ENCODE measurements around the gene CELF2. TPM values are rescaled to one million over a fixed set of nuclear protein-coding genes. Genes with fewer than 3 reads are reported as not detected.

Gene CELF2
- total RNA-seq (2014; rRNA removed; shearing (Covaris generic)) (10.6 and 14.4 TPM in 2 replicates), polyA plus RNA-seq (2016; fragmentation: Nextera tagmentation; extraction: Ambion mirVana) (26.5 and 27.5 TPM in 2 replicates)

- peak within 1 kb of the TSS; percentile 75 for H2AFZ ChIP-seq
- H3K79me2 ChIP-seq (ENCODE audit: insufficient read depth): no peaks in the 10 kb centered on the region
- no peaks in the 10 kb centered on the region for H3K9me2 ChIP-seq (ENCODE audit: insufficient read depth)
- peak within 1 kb of the TSS; percentile 83 for H3K4me2 ChIP-seq (ENCODE audit: unreplicated experiment)
- WGBS, 2 experiments (ENCODE audit: low coverage in 1 of 2, low lambda C conversion rate in 2 of 2, missing lambda C conversion rate in 2 of 2): 0 to 2% methylated on average over 61 to 81 of the region's 133 CpGs
- TF ChIP-seq EZH2phosphoT487 (IDR thresholded peaks at IDR 0.05; ENCODE audit: insufficient read depth, low read depth): no peak
- DNase-seq: peak; percentile 60
- H3F3A ChIP-seq (ENCODE audit: insufficient read depth): 0 out of 2 replicates have a peak, but pooled peaks cover 4% of the 10 kb centered on the region
- H3K9ac ChIP-seq: peak within 1 kb of the TSS; percentile 73
- in situ Hi-C loops (cut with MboI): no loop called here
- no peaks in the 10 kb centered on the region for H3K9me3 ChIP-seq (ENCODE audit: low read depth)
- H3K27me3 ChIP-seq (replicated peaks; ENCODE audit: insufficient read depth): peaks cover 19% of the 10 kb centered on the region
- no peaks in the 10 kb centered on the region for H4K20me1 ChIP-seq (ENCODE audit: insufficient read depth)
- 0 out of 2 replicates have a peak, but pooled peaks cover 5% of the 10 kb centered on the region for H3K4me1 ChIP-seq (ENCODE audit: insufficient read depth)
- H3K4me3 ChIP-seq: peak within 1 kb of the TSS; percentile 77
- no peaks in the 10 kb centered on the region for H3K36me3 ChIP-seq (ENCODE audit: low read depth)
- H3K27ac ChIP-seq: no peak within 1 kb of the TSS
Observed at GRCh38 chr10:11017570-11018431, at the start of gene CELF2. TSS of gene CELF2 (plus strand) at chr10:11017872. CDS start at chr10:11018090, 218 bp downstream.

- in situ Hi-C loops (cut with MboI): no loop called here
- Histone ChIP-seq H3K36me3 (ENCODE audit: low read depth) (no peaks in the 10 kb centered on the region), H3K4me3 (no peak overlapping the region), H4K20me1 (ENCODE audit: insufficient read depth) (no peaks in the 10 kb centered on the region), H3K27ac (no peak overlapping the region), H3K4me2 (ENCODE audit: unreplicated experiment) (no peak overlapping the region), H3K4me1 (ENCODE audit: insufficient read depth) (no peaks in the 10 kb centered on the region), H3K9me2 (ENCODE audit: insufficient read depth) (no peaks in the 10 kb centered on the region), H3K9ac (no peak overlapping the region), H3K9me3 (ENCODE audit: low read depth) (no peaks in the 10 kb centered on the region), H2AFZ (no peak overlapping the region), H3F3A (ENCODE audit: insufficient read depth) (no peaks in the 10 kb centered on the region), H3K27me3 (replicated peaks; ENCODE audit: insufficient read depth) (no peaks in the 10 kb centered on the region), H3K79me2 (ENCODE audit: insufficient read depth) (no peaks in the 10 kb centered on the region)
- TF ChIP-seq EZH2phosphoT487 (IDR thresholded peaks at IDR 0.05; ENCODE audit: insufficient read depth, low read depth) (no peak), EZH2 (IDR thresholded peaks at IDR 0.05; ENCODE audit: insufficient read depth, poor library complexity, severe bottlenecking) (no peak)
- 83 to 84% methylated on average over 4 of the region's 4 CpGs for WGBS, 2 experiments (ENCODE audit: low coverage in 1 of 2, low lambda C conversion rate in 2 of 2, missing lambda C conversion rate in 2 of 2)
- DNase-seq: no peak
Observed at GRCh38 chr10:10968257-10968588, 49.4 kb upstream of the CELF2 start.

- no peaks in the 10 kb centered on the region for H3K36me3 ChIP-seq (ENCODE audit: low read depth)
- H3K4me3 ChIP-seq: no peak overlapping the region
- H2AFZ ChIP-seq: no peak overlapping the region
- TF ChIP-seq EZH2phosphoT487 (IDR thresholded peaks at IDR 0.05; ENCODE audit: insufficient read depth, low read depth) (no peak), EZH2 (IDR thresholded peaks at IDR 0.05; ENCODE audit: insufficient read depth, poor library complexity, severe bottlenecking) (no peak)
- WGBS, 2 experiments (ENCODE audit: low coverage in 1 of 2, low lambda C conversion rate in 2 of 2, missing lambda C conversion rate in 2 of 2): 74 to 82% methylated on average over 4 to 5 of the region's 5 CpGs
- H3K27ac ChIP-seq: no peak overlapping the region
- H3K4me2 ChIP-seq (ENCODE audit: unreplicated experiment): no peak overlapping the region
- in situ Hi-C loops (cut with MboI): no loop called here
- H3K9ac ChIP-seq: no peak overlapping the region
- H4K20me1 ChIP-seq (ENCODE audit: insufficient read depth): no peaks in the 10 kb centered on the region
- H3K9me2 ChIP-seq (ENCODE audit: insufficient read depth): no peaks in the 10 kb centered on the region
- H3K4me1 ChIP-seq (ENCODE audit: insufficient read depth): peaks cover 14% of the 10 kb centered on the region
- H3K79me2 ChIP-seq (ENCODE audit: insufficient read depth): no peaks in the 10 kb centered on the region
- H3K9me3 ChIP-seq (ENCODE audit: low read depth): no peaks in the 10 kb centered on the region
- no peaks in the 10 kb centered on the region for H3K27me3 ChIP-seq (replicated peaks; ENCODE audit: insufficient read depth)
- H3F3A ChIP-seq (ENCODE audit: insufficient read depth): peaks cover 15% of the 10 kb centered on the region
- DNase-seq: no peak
Observed at GRCh38 chr10:10973310-10973709, 44.4 kb upstream of the CELF2 start.

- Histone ChIP-seq H3K4me1 (ENCODE audit: insufficient read depth) (peaks cover 18% of the 10 kb centered on the region), H3K4me2 (ENCODE audit: unreplicated experiment) (no peak overlapping the region), H2AFZ (no peak overlapping the region), H3K79me2 (ENCODE audit: insufficient read depth) (no peaks in the 10 kb centered on the region), H3K4me3 (no peak overlapping the region), H3F3A (ENCODE audit: insufficient read depth) (peaks cover 19% of the 10 kb centered on the region), H3K27ac (no peak overlapping the region), H3K9ac (no peak overlapping the region), H3K36me3 (ENCODE audit: low read depth) (no peaks in the 10 kb centered on the region), H3K9me3 (ENCODE audit: low read depth) (no peaks in the 10 kb centered on the region), H3K9me2 (ENCODE audit: insufficient read depth) (no peaks in the 10 kb centered on the region), H4K20me1 (ENCODE audit: insufficient read depth) (no peaks in the 10 kb centered on the region), H3K27me3 (replicated peaks; ENCODE audit: insufficient read depth) (no peaks in the 10 kb centered on the region)
- TF ChIP-seq EZH2 (IDR thresholded peaks at IDR 0.05; ENCODE audit: insufficient read depth, poor library complexity, severe bottlenecking) (no peak), EZH2phosphoT487 (IDR thresholded peaks at IDR 0.05; ENCODE audit: insufficient read depth, low read depth) (no peak)
- WGBS, 2 experiments (ENCODE audit: low coverage in 1 of 2, low lambda C conversion rate in 2 of 2, missing lambda C conversion rate in 2 of 2): 39 to 40% methylated on average over 2 of the region's 2 CpGs
- in situ Hi-C loops (cut with MboI): no loop called here
- peak; percentile 32 for DNase-seq
Observed at GRCh38 chr10:10975647-10976046, 42.0 kb upstream of the CELF2 start.

Measured in GM23248 (cell line).